GM19238 (cell line): ENCODE data around the gene PLIN4.

ENCODE experiments used
- DNase-seq: peaks from one replicate; pipeline ENCODE4 v3.0.0; 2011; ENCODE audit warnings: low spot score; ENCODE audit not compliant: insufficient read length

PLIN4 gene

DNA sequence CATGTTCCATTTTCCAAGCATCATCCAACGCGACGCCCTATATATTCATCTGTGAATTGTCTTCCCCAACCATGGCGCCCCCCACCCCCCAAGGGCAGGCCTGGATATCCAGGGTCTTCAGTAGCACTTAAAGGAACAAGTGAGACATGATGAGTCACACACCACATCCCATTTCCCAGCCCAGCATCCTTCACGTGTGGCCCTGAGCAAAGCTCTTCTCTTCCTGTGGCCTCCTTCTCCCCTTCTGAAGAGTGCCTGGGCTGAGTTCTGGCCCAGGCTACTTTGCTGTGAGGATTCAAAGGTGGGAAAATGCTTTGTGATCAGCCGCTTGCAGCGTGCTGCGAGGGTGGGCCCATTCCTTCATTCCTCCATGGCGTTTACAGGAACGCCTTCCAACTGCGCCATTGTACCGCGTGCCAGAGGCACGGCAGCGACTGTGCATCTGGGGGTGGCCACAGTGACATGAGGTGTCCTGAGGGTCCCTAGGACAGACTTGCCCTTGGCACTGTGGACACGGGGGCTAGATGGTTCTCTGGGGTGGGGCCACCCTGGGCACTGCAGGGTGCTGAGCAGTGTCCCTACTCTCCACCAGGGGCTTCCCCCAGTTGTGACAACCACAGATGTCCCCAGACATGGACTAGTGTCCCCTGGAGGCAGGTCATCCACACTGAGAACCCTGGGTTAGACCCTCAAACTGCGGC lies 11.7 kb downstream of the PLIN4 start:
- DNase-seq, result no peak

DNA sequence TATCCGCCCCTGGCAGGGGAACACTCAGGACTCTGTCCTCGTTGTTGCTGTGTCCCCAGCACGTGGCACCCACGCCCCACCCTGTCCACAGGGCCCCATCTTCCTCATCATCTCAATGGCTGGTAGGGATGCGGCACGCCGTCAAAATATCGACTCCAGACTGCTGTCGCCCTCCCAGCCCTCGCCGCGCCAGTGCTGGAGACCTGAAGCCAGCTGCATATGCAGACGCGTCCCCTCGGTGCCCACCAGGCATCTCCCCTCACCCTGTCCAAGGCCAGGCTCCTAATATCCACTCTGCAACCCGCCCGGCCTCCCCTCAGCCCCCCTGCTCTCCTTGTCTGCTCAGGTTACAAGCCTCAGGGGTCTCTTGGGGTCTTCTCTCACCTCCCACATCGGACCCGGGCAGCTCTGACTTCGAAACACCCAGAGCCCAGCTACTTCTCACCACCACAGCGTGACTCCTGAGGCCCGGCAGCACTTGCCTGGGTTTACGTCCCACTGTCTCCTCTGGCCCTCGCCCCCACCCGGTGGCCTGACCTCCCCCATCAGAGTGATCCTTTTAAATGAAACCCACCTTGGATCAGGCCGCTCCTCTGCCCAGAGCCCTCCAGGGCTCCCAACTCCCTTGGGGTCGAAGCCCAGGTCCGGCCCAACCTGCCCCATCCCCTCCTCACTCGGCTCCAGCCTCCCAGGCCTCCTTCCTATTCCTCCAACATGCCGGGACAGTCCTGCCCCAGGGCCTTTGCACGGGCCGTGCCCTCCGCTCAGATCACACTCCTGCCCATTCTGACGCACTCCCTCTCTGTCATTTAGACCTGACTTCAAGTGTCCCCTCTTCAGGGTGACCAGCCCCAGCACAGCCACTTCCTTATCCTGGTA lies 12.5 kb downstream of the PLIN4 start:
- no peak for DNase-seq

DNA sequence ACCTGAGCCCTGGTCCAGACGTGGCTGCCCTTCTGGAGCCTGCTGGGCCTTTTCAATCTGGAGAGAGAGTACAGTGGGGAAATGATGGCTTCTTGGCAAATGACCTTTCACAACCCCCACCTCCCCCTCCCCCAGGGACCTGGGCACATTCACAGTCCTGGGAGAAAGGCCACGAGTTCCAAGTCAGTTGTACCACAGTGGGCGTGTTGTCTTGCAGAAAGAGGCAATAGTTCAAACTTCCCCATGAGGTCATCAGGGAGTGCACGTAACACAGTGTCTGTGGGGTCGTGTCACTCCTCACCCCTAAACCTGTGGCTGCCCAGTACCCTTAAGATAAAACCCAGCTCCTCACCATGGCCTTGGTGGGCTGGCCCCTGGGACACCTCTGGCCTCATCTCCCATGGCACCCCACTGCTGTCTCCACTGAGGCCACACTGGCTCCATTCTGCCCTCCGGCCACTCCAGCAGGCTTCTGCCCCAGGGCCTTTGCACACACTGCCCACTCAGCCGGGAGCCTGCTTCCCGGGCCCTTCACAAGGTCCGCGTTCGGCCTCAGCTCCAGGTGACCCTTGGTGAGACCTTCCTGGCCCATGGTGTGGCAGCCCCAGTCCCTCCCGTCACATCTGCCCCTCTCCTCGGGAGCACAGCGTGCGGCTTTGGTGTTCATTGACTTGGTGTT lies 13.3 kb downstream of the PLIN4 start:
- no peak for DNase-seq

DNA sequence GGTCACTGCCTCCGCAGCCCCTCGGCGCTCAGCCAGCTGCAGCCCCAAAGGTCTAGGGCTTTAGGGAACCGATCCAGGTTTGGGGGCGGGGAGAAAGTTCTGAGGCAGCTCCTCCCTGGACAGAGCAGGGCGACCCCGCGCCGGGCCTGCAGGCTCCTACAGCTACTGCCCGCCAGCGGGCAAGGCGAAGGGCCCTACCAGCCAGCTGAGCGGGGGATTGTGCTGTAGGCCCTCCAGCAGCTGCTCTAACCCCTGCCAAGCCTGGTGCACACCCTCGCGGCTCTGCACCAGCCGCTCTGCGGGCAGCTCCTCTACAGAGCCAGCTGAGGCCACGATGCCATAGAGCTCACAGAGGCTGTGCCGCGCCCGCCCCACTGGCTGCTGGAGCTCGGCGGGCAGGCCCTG lies 14.0 kb downstream of the PLIN4 start:
- DNase-seq, result no peak

DNA sequence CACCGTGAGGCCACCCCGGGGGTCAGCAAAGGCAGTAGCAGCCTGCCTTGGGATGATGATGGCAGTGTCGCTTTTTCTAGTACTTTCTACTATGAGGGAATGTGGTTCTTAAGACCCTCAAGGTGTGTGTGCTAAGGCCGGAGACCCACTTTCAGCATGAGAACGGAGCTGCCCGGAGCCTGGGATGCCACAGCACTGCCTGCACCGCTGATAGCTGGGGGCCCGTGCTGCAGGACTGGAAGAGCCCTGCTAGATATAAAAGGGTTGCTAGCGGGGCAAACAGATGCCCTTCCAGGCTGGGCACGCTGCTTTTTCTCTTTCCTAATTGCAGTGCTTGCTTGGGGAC lies 14.5 kb downstream of the PLIN4 start:
- DNase-seq, result no peak

DNA sequence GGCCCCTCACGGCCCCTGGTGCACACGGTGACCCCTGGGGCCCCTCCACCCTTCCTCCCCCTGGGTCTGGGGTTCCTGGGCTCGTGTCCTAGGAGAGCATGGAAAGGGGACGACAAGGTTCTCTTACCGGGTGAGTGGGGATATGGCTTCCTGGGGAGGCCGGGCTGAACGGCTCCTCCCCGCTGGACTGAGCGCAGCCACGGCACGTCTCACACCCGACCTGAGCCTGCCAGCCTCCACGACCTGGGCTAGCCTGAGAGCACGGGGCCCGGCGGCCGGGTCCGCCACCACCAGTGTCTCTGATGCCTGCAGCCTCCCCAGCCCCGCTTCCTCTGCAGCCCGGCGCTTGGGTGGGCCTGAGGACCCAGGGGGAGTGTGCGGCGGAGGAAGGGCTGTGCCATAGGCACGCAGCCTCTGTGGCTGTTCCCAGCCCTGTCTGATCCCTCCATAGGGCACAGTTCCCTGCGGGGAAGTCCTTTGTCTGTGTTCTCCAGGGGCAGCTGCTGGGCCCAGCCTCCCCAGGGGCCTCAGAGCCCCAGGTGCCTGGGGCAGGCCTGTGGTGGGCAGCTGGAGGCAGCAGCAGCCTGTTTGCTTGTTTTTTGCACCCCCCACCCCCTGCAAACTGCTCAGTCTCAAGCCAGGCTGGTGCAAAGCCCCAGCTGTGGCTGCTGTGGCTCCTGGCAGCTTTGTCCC lies 15.0 kb downstream of the PLIN4 start:
- DNase-seq, result no peak

DNA sequence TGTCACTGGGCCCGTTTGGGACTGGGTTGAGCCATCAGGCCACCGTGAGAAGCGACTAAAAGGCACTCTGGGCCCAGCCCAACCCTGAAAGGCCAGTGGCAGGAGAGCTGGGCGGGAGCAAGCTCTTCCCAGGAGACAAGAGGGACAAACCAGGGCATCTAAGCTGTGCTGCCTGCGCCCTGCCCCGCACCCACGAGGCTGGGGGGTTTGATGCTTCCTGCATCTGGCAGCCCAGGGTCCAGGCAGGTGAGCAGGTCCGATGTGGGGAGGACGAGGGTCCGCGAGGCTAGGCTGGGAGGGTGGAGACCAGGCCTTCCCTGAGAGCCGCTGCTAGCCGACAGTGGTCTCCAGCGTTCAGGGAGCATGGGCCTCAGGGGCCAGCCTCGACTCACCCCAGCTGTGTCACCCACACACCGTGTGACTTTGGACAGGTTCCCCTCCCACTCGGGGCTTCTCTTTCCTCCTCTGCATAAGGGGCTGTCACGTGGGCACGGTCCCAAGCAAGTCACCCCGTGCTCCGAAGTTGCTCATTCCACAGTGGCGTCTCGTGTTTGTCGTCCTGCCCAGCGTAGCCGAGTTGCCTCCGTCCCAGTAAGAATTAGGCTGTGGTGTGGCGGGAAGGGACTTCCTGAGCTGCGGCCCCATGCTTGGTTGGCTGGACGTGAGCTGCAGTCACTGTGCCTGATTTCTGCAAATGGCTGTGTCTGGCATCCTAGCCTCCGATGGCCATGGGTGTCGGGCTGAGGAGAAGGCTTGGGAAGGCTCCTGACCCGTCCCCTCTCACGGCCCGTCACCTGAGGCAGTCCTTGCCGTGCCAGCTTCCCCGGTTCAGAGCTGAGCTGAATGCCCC lies 15.8 kb downstream of the PLIN4 start:
- DNase-seq, result no peak

DNA sequence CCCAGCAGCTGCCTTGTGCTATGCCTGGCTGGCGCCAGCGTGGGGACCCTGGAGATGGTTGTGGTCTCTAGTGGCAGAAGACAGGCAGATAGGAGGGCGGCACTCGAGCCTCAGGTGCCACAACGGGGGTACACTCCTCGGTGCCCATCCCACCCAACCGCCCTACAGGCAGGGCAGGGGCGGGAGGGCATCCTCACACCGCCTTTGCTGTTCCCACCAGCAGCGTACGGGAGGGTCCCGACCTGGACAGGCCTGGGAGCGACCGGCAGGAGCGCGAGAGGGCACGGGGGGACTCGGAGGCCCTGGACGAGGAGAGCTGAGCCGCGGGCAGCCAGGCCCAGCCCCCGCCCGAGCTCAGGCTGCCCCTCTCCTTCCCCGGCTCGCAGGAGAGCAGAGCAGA lies 16.6 kb downstream of the PLIN4 start:
- no peak for DNase-seq

DNA sequence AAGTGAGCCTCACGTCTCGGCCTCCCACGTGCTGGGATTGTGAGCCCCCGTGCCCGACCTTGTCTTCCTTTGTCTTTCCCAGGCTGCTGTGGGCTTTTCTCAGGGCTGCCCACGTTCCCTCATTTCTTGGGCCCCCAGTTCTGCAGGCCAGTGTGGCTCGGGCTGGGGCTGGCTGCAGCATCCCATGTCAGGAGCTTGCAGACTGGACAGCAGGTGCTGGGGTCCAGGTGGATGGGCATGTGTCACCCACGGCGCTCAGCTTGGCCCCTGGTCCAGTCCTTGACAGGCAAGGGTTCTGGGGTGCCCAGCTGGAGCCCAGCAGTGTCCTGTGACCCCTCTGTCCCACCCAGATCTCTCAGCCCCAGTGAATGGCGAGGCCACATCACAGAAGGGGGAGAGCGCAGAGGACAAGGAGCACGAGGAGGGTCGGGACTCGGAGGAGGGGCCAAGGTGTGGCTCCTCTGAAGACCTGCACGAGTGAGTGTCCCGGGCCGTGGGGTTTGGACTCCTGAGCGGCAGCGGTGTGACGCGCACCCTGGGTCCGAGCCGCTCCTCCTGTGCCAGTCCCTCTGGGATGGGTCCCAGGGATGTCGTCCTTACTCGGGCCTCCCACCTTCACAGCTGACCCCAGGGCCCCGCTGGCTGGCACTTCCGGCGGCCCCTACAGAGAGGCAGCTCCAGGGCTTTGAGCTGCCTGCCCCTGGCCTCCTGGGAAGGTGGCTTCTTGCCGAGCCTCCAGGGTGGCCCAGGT lies 17.3 kb downstream of the PLIN4 start:
- DNase-seq, result no peak

DNA sequence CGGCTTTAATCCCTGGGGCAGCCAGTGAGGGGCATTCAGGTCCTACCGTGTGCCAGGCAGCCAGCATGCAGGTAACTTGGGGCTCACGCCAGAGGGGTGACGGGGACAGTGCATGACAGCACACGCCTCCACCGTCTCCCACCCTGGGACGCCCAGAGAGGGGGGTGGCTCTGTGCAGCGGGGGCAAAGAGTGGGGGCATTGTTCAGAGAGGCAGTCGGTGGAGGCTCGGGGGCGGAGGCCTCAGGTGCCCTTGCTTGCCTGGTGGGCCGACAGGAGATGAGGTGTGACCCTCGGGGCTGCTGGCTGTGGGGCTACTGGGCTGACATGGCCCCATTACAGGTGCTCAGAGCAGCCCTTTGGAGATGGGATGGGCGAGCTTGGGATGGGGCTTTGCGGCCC lies 18.4 kb downstream of the PLIN4 start:
- no peak for DNase-seq

DNA sequence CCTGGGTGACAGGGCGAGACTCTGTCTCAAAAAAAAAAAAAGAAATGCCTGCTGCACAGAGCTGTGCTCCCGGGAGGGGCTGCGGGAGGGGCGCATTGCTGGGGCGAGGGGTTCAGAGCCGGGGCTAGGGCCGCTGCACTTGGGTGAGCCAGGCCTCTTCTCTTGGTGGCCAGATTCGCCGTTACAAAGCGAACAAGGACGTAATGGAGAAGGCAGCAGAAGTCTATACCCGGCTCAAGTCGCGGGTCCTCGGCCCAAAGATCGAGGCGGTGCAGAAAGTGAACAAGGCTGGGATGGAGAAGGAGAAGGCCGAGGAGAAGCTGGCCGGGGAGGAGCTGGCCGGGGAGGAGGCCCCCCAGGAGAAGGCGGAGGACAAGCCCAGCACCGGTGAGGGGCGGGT lies 19.0 kb downstream of the PLIN4 start:
- DNase-seq, result no peak

DNA sequence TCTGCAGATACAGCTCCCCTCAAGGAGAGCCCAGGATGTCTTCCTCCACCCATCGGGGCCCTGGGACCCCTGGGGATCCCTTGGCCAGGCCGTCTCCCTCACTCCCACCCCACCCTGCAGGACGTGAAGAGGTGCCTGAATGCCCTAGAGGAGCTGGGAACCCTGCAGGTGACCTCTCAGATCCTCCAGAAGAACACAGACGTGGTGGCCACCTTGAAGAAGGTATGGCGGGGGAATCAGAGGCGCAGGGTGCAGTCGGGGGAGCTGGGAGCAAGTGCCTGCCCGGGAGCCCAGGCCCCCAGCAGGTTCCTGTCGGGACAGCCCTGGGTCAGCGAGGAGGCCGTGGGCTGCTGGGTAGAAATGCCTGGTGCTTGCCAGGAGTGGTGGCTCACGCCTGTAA lies 19.6 kb downstream of the PLIN4 start:
- DNase-seq, result no peak

DNA sequence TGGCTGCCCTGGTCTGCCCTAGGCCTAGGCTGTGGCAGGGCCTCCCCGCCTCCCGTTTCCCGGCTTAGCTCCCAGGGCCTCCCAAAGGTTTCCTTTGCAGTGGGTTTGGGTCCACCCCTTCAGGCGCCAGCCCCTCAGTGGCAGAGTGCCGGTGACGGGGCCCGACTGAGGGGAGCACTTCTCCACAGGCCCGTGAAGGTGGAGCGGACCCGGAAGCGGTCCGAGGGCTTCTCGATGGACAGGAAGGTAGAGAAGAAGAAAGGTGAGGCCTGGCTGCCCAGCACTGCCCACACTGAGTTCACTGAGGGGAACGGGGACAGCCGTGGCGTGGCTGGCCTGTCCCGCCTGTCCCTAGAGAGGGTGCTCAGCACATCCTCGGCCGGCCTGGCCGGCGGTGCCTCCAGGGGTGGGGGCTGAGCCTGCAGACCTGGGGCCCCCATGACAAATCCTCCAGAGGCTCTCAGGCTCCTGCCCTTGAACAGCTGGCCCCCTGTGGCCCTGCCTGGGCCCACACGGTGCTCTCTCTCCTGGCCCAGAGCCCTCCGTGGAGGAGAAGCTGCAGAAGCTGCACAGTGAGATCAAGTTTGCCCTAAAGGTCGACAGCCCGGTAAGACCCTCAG lies 20.4 kb downstream of the PLIN4 start:
- no peak for DNase-seq

DNA sequence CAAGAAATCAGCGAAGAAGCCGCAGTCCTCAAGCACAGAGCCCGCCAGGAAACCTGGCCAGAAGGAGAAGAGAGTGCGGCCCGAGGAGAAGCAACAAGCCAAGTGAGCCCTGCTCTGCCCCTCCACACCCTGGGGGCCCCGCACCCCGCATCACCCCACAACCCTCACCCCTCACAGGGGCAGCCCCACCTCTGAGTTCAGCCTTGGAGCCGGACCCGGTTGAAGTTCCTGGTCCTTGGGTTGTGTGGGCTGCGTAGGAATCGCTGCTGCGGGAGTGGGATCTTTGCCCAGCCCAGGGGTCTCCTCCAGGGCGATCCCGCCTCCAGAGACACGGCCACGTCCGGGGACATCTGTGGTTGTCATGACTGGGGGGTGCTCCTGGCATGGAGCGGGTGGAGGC lies 22.0 kb downstream of the PLIN4 start:
- DNase-seq, result no peak

DNA sequence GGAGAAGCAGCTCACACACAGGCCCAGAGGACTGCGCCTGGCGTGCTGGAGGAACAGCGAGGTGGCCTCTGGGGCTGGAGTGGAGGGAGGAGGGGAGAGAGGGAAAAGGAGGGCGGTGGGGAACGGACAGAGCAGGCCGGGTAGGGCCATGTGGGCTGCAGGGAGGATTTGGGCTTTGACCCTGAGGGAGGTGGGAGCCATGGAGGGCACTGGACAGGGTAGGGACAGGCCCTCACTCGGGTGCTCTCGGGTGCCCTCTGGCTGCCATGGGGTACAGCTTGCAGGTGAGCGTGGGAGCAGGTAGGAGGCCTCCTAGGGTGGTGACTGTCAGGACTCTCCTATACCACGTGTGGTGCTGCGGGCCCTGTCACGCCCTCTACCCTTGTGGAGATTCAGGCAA lies 22.8 kb downstream of the PLIN4 start:
- no peak for DNase-seq

DNA sequence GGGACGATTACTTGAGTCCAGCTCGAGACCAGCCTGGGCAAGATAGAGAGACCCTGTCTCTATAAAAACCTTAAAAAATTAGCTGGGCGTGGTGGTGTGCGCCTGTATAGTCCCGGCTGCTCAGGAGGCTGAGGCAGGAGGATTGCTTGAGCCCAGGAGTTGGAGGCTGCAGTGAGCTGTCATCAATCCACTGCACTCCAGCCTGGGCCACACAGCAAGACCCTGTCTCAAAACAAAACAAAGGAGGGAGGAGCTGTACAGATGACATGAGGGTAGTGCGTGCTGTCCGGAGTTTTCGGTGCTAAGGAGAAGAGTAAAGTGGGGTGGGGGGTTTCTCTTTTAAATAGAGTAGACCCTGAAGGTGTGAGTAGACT lies 23.6 kb downstream of the PLIN4 start:
- DNase-seq, result no peak

DNA sequence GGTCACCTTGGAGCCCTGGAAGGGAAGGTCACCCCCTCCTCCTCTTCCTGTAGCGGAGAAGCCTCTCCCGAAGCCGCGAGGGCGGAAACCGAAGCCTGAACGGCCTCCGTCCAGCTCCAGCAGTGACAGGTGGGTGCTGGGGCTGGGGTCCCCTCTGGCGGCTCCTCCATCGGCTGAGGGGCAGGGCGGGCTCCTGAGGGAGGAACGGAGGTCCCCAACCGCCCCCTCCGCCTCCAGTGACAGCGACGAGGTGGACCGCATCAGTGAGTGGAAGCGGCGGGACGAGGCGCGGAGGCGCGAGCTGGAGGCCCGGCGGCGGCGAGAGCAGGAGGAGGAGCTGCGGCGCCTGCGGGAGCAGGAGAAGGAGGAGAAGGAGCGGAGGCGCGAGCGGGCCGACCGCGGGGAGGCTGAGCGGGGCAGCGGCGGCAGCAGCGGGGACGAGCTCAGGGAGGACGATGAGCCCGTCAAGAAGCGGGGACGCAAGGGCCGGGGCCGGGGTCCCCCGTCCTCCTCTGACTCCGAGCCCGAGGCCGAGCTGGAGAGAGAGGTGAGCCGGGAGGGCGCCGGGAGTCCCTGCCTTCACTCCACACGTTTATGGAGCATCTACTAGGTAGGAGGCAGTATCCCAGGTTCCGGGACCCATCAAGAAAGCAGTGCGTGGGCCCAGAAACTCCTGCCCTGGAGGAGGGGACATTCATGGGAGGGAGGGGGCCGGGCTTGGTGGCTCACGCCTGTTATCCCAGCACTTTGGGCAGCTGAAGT lies 24.2 kb downstream of the PLIN4 start:
- no peak for DNase-seq

DNA sequence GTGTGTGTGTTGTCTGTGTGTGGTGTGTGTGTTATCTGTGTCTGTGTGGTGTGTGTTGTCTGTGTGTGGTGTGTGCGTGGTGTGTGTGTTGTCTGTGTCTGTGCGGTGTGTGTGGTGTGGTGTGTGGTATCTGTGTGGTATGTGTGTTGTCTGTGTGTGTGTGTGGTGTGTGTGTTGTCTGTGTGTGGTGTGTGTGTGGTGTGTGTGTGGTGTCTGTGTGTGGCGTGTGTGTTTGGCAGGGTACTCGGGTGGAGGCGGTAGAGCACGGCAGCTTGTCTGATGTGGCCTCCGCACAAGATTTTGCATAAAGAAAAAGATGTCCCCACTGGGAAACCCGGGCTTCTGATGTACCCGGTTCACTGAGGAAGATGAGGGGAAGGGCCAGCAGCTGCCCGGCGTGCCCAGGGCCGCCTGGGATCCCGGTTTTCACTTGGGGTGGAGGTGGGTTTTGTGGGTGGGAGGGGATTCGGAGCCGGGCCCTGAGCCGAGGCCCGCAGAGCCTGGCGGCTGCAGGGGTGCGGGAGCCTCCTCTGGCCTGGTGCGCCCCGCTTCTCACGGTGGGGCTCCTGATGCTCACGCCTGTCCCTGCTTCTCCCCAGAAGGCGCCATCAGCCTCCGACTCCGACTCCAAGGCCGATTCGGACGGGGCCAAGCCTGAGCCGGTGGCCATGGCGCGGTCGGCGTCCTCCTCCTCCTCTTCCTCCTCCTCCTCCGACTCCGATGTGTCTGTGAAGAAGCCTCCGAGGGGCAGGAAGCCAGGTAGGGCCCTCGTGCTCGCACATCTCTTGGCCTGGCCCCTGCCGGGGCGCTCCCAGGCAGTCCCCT lies 25.0 kb downstream of the PLIN4 start:
- DNase-seq, result no peak
